A673 (cell line): ENCODE results near the gene THBS4. TPM values are rescaled to one million over a fixed set of nuclear protein-coding genes. Genes with fewer than 3 reads are reported as not detected.

Source experiments
- BruUV-seq: library from RNA; stranded (reverse); fragments of 400-500 nt; replicated peaks from 2 replicates; lab custom pipeline; 2021; lab: Mats Ljungman, UMichigan
- CTCF ChIA-PET: fragments of 300-600 bp; sonication (Branson Sonifier 250); formaldehyde crosslinking; loops from one replicate; lab custom pipeline; 2022; ENCODE audit warnings: antibody characterized with exemption; lab: Charles Lee
- POLR2A ChIA-PET: fragments of 300-600 bp; sonication (Branson Sonifier 250); formaldehyde crosslinking; loops from one replicate; lab custom pipeline; 2022; ENCODE audit warnings: antibody characterized with exemption; ENCODE audit not compliant: low non-redundant PET; lab: Charles Lee
- DNase-seq: peaks from one replicate; pipeline ENCODE4 v3.0.0-alpha.2; 2015; ENCODE audit warnings: low spot score
- H3K27ac ChIP-seq: fragments of 200-600 bp; sonication (generic); 2 replicates; pipeline ENCODE4 v1.5.1; 2016; ENCODE audit warnings: mixed run types, low read depth, mild to moderate bottlenecking, mixed read lengths, antibody characterized with exemption, low read length; ENCODE audit not compliant: poor library complexity, severe bottlenecking
- H3K27me3 ChIP-seq: fragments of 200-600 bp; sonication (generic); replicated peaks from 2 replicates; pipeline ENCODE4 v1.6.1; 2017; ENCODE audit warnings: mixed run types, low read depth, mild to moderate bottlenecking, mixed read lengths, antibody characterized with exemption, low read length; ENCODE audit not compliant: insufficient read depth, poor library complexity
- H3K36me3 ChIP-seq: fragments of 200-600 bp; sonication (generic); 2 replicates; pipeline ENCODE4 v1.6.1; 2016; ENCODE audit warnings: mixed run types, mild to moderate bottlenecking, mixed read lengths, antibody characterized with exemption, low read length; ENCODE audit not compliant: insufficient read depth, poor library complexity, severe bottlenecking
- H3K4me1 ChIP-seq: fragments of 200-600 bp; sonication (generic); 2 replicates; pipeline ENCODE4 v1.6.1; 2017; ENCODE audit warnings: mixed run types, mild to moderate bottlenecking, mixed read lengths, antibody characterized with exemption, low read length; ENCODE audit not compliant: insufficient read depth, poor library complexity, severe bottlenecking
- H3K4me3 ChIP-seq: fragments of 200-600 bp; sonication (generic); 2 replicates; pipeline ENCODE4 v1.5.1; 2016; ENCODE audit warnings: low read depth, mixed run types, mild to moderate bottlenecking, mixed read lengths, low read length; ENCODE audit not compliant: poor library complexity, severe bottlenecking
- H3K9me3 ChIP-seq: fragments of 200-600 bp; sonication (generic); 2 replicates; pipeline ENCODE4 v1.6.1; 2016; ENCODE audit warnings: mixed run types, low read depth, mild to moderate bottlenecking, mixed read lengths, antibody characterized with exemption, low read length; ENCODE audit not compliant: poor library complexity, severe bottlenecking
- CTCF ChIP-seq: fragments of 300-800, 200-600 bp; sonication (generic); conservative IDR thresholded peaks from 2 replicates; pipeline ENCODE4 v1.5.1; 2017; ENCODE audit warnings: low read depth, mild to moderate bottlenecking, antibody characterized with exemption, low read length, moderate library complexity, mixed read lengths
- EZH2 ChIP-seq: fragments of 200-600 bp; sonication (generic); IDR thresholded peaks from 2 replicates; pipeline ENCODE4 v1.6.1; 2017; ENCODE audit warnings: borderline replicate concordance, low read depth, mild to moderate bottlenecking, mixed read lengths, antibody characterized with exemption, low read length; ENCODE audit not compliant: poor library complexity, severe bottlenecking
- intact Hi-C: fragments of 100-400 bp; cut with micrococcal nuclease; formaldehyde crosslinking; loops from one replicate; pipeline ENCODE4 v1.10.0; 2022; ENCODE audit not compliant: unreplicated experiment
- total RNA-seq: library from RNA; stranded (reverse); gene quantifications from 2 replicates; pipeline ENCODE4 v1.2.3, GENCODE V29; 2021

The THBS4 gene
- total RNA-seq, 1 experiment from 2014 or later: 0.43 TPM

DNA sequence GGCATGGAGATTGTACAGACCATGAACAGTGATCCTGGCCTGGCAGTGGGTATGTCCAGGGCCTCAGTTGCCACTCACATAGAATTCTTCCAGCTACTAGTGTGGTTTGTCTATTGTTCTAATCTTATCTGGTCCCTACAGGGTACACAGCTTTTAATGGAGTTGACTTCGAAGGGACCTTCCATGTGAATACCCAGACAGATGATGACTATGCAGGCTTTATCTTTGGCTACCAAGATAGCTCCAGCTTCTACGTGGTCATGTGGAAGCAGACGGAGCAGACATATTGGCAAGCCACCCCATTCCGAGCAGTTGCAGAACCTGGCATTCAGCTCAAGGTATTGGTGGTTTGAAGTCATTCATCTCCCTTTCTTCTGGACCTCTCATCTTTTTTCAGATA, 43.8 kb downstream of the THBS4 start:
- Histone ChIP-seq H3K9me3 (no peaks in the 10 kb centered on the region), H3K27ac (no peak overlapping the region), H3K36me3 (no peaks in the 10 kb centered on the region), H3K4me3 (no peak overlapping the region), H3K27me3 (no peaks in the 10 kb centered on the region), H3K4me1 (peaks cover 4% of the 10 kb centered on the region)
- no peak for DNase-seq
- POLR2A ChIA-PET: no interaction called here
- no TSS peak for BruUV-seq
- intact Hi-C loops: no loop called here
- CTCF ChIA-PET: no interaction called here
- TF ChIP-seq EZH2: no peak
- TF ChIP-seq CTCF: no peak

DNA sequence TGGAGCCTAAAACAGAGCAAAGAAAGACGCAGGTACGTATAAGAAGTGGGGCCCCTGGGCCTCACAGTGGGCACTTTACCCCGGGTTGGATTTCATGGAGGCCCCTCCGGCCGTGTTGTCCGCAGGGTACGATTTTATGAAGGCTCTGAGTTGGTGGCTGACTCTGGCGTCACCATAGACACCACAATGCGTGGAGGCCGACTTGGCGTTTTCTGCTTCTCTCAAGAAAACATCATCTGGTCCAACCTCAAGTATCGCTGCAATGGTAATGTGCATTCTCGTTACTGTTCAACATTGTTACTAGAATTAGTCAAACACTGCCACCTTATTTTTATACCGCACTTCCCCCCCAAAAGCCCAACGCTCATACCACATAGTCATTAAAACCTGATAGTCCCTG, 47.1 kb downstream of the THBS4 start:
- Histone ChIP-seq H3K36me3 (no peaks in the 10 kb centered on the region), H3K27ac (no peak overlapping the region), H3K27me3 (no peaks in the 10 kb centered on the region), H3K9me3 (no peaks in the 10 kb centered on the region), H3K4me1 (peaks cover 4% of the 10 kb centered on the region), H3K4me3 (no peak overlapping the region)
- intact Hi-C loops: loop anchor here (2.0 to 5.0 kb wide), 7 partner anchors 90 to 1057 kb away; partner anchors contain the start of gene MTX3
- BruUV-seq: no TSS peak
- TF ChIP-seq CTCF (no peak), EZH2 (no peak)
- POLR2A ChIA-PET: no interaction called here
- DNase-seq: no peak
- CTCF ChIA-PET: no interaction called here

DNA sequence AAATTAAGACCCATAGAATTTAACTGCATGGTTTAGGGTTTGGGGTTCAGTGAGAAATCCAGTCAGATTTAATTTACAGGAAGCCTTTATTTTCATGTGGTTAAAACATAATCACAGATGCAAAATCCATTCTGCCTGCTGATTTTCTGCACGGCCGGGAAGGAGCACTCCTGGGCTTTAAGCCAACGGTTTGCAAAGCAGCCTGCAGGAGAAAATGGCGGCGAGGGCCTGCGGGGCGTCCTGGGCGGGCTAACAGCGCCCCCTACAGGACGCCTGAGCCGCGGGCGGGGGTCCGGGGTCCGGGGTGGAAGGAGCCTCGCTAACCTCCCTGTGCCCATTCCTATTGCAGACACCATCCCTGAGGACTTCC, 47.6 kb downstream of the THBS4 start:
- Histone ChIP-seq H3K27ac (no peak overlapping the region), H3K9me3 (no peaks in the 10 kb centered on the region), H3K4me1 (peaks cover 4% of the 10 kb centered on the region), H3K27me3 (no peaks in the 10 kb centered on the region), H3K4me3 (peak overlapping the region; percentile 33), H3K36me3 (no peaks in the 10 kb centered on the region)
- no TSS peak for BruUV-seq
- intact Hi-C loops: loop anchor here (1.0 to 5.0 kb wide), 8 partner anchors 90 to 1058 kb away; partner anchors contain the start of gene MTX3
- DNase-seq: peak; percentile 92
- CTCF ChIA-PET: interaction anchor here (0.8 to 1.7 kb wide), 7 partner anchors 26 to 1061 kb away, joined by 3 to 24 read pairs (median 5); no protein-coding TSS in a partner anchor
- peak; percentile 98 for TF ChIP-seq CTCF
- no peak for TF ChIP-seq EZH2
- POLR2A ChIA-PET: no interaction called here
